GM06990 (cell line): ENCODE results near the gene GALNT7.

Source experiments
- DNase-seq: peaks from one replicate; pipeline ENCODE4 v3.0.0-alpha.2; 2011; ENCODE audit not compliant: insufficient read length; ENCODE audit errors: extremely low read depth
- H3K27me3 ChIP-seq: replicated peaks from 2 replicates; pipeline ENCODE4 v1.6.0; 2011; ENCODE audit warnings: low read length; ENCODE audit not compliant: control insufficient read depth, insufficient read depth
- H3K36me3 ChIP-seq: 2 replicates; pipeline ENCODE4 v1.5.1; 2011; ENCODE audit warnings: low read length; ENCODE audit not compliant: control insufficient read depth, insufficient read depth
- H3K4me3 ChIP-seq: replicated peaks from 2 replicates; pipeline ENCODE4 v1.5.1; 2011; ENCODE audit warnings: low read depth, mild to moderate bottlenecking, control low read depth, low read length
- TF ChIP-seq, protein P1 (sequence below): IDR thresholded peaks from 2 replicates; pipeline ENCODE4 v1.5.1; 2011; ENCODE audit warnings: low read length, control low read depth, mild to moderate bottlenecking, inconsistent platforms; ENCODE audit not compliant: insufficient read depth, poor library complexity, severe bottlenecking

The GALNT7 gene

GRCh38 chr4:173270312-173271027 is 101.9 kb downstream of the GALNT7 start:
- Histone ChIP-seq H3K27me3 (no peaks in the 10 kb centered on the region), H3K4me3 (no peak overlapping the region), H3K36me3 (no peaks in the 10 kb centered on the region; the same call in 1 of the 2 replicates)
- DNase-seq, result no peak
- TF ChIP-seq, protein P1, sequence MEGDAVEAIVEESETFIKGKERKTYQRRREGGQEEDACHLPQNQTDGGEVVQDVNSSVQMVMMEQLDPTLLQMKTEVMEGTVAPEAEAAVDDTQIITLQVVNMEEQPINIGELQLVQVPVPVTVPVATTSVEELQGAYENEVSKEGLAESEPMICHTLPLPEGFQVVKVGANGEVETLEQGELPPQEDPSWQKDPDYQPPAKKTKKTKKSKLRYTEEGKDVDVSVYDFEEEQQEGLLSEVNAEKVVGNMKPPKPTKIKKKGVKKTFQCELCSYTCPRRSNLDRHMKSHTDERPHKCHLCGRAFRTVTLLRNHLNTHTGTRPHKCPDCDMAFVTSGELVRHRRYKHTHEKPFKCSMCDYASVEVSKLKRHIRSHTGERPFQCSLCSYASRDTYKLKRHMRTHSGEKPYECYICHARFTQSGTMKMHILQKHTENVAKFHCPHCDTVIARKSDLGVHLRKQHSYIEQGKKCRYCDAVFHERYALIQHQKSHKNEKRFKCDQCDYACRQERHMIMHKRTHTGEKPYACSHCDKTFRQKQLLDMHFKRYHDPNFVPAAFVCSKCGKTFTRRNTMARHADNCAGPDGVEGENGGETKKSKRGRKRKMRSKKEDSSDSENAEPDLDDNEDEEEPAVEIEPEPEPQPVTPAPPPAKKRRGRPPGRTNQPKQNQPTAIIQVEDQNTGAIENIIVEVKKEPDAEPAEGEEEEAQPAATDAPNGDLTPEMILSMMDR, result no peak

DNA sequence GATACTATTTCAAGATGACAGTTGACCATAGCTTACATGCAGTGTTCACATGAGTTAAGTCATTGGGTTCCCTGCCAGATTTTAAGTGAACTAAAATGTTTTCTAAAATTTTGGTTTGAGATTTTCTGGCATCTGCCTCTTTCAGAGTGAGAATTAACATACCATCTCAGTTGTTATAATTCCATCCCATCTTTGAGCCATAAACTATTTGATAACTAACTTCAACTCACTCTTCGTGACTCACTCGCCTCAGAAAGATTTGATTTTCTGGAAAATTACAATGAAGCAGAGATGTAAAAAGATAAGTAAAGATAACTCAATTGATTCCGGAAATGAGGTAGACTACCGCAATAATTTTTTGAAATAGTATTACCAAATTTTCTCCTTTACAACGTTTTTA is 103.7 kb downstream of the GALNT7 start:
- Histone ChIP-seq H3K36me3 (no peaks in the 10 kb centered on the region; the same call in 1 of the 2 replicates), H3K27me3 (no peaks in the 10 kb centered on the region), H3K4me3 (no peak overlapping the region)
- TF ChIP-seq, protein P1, result no peak
- DNase-seq, result no peak

GRCh38 chr4:173272996-173273395 is 104.4 kb downstream of the GALNT7 start:
- no peaks in the 10 kb centered on the region; the same call in 1 of the 2 replicates for H3K36me3 ChIP-seq
- H3K27me3 ChIP-seq, result no peaks in the 10 kb centered on the region
- DNase-seq, result no peak
- TF ChIP-seq, protein P1, result no peak
- H3K4me3 ChIP-seq, result no peak overlapping the region

DNA sequence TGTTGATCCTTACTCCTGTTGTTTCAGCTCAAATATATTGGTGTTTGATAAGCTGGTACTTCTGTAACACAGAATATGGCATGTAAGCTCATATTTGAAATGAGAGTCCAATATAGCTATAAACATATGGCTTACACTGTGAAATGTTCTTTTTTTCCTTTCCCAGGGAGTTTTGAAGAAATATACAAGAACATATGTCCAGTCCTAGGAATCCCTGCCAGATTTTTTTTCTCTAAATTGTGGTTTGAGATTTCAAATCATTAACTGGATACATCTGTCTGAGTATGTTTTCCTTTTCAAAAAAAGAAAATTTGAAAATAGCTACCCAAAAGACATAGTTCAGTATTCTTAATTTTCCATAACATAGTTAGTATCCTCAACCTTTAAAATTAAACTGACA is 105.3 kb downstream of the GALNT7 start:
- TF ChIP-seq, protein P1, result no peak
- no peaks in the 10 kb centered on the region; the same call in 1 of the 2 replicates for H3K36me3 ChIP-seq
- H3K27me3 ChIP-seq, result no peaks in the 10 kb centered on the region
- no peak overlapping the region for H3K4me3 ChIP-seq
- no peak for DNase-seq

DNA sequence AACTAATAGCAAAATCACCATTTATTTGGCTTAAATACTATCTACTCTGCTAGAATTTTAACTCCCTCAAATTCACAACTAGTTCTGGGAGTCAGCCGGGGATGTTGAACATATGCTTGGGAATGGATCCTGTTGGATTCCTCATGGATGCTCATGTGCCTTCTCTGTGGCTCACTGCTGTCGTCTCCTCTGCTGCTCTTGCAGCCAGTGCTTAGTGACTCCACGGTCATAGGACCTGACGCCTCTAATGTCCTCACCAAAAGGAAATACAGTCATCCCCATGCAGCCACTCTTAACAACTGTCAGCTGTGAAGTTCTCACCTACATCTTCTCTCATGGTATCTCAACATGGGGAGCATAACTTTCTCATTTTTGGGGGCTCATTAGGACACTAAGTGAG is 106.1 kb downstream of the GALNT7 start:
- no peak overlapping the region for H3K4me3 ChIP-seq
- DNase-seq, result no peak
- H3K27me3 ChIP-seq, result no peaks in the 10 kb centered on the region
- TF ChIP-seq, protein P1, result no peak
- no peaks in the 10 kb centered on the region; the same call in 1 of the 2 replicates for H3K36me3 ChIP-seq
